GM12892 (cell line): ENCODE results near the gene MVB12B.

ENCODE experiments used
- DNase-seq: peaks from one replicate; pipeline ENCODE4 v3.0.0; 2011; ENCODE audit not compliant: insufficient read length
- FAIRE-seq: peaks from 2 replicates; lab custom pipeline; 2011; peaks lifted over from hg19 to GRCh38; lab: Jason Lieb, UNC
- POLR2A ChIP-seq: IDR thresholded peaks from 2 replicates; pipeline ENCODE4 v1.6.1; 2011; ENCODE audit warnings: low read depth, low read length, control low read depth
- POLR2AphosphoS5 ChIP-seq: IDR thresholded peaks from 2 replicates; pipeline ENCODE4 v1.6.1; 2011; ENCODE audit warnings: low read depth, low read length, control low read depth
- TAF1 ChIP-seq: IDR thresholded peaks from 2 replicates; pipeline ENCODE4 v1.6.1; 2011; ENCODE audit warnings: low read depth, mild to moderate bottlenecking, control low read depth, low read length, borderline replicate concordance

The MVB12B gene

DNA sequence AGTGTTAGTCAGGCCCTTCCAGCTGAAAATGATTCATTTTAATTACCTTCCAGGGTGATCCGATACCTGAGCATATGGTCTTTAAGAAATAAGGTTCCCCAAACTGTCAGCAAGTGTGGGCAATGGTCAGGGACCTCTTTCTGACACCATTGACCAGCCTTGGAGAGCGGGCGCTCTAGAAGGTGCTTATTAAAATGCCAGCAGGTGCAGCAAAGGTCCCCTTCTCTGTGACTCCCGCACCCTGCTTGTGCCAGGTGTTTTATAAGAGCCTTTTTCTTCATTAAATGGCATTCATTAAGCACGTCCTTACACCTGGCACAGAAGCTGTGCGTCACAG lies 85.3 kb downstream of the MVB12B start:
- TF ChIP-seq TAF1: no peak
- no peak for TF ChIP-seq POLR2AphosphoS5
- no peak for TF ChIP-seq POLR2A
- DNase-seq: no peak
- FAIRE-seq: no peak

GRCh38 chr9:126412905-126413304 lies 86.3 kb downstream of the MVB12B start:
- FAIRE-seq (no peak), DNase-seq (no peak)
- no peak for TF ChIP-seq POLR2A
- TF ChIP-seq POLR2AphosphoS5: no peak
- no peak for TF ChIP-seq TAF1

DNA sequence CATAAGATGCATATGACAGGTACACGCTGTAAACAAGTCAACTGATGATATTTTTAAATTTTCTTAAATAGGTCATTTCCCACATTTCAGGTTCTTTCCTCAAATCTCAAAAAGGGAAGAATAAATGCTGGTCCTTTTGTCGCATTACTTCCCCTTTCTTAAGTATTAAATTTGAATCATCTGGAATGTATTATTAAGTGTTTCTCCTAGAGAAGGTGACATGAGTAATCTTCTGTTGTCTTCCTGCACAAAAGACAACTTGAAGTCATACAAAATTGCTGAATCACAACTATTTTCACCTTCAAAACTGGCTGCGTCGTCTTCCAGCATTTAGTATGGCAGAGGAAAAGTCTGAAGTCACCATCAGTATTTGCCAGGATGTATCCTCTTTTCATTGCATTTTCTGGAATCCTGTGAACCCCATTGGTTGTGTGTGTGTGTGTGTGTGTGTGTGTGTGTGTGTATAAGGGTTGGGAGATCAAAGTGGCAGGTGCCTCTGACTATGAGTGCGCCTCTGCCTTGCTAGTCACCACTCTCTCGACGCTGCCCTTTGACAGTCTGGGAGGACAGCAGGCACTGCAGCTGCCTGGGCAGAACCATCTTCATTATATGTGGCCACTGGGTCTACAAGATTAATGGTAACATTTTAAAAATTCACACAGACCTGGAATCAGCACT lies 86.9 kb downstream of the MVB12B start:
- FAIRE-seq (no peak), DNase-seq (no peak)
- TF ChIP-seq POLR2AphosphoS5 (no peak), POLR2A (no peak), TAF1 (no peak)

- DNase-seq (no peak), FAIRE-seq (no peak)
- TF ChIP-seq POLR2AphosphoS5: no peak
Observed at GRCh38 chr9:126415741-126416370, 89.2 kb downstream of the MVB12B start.

GRCh38 chr9:126417043-126417442 lies 90.4 kb downstream of the MVB12B start:
- DNase-seq (no peak), FAIRE-seq (no peak)
- TF ChIP-seq POLR2A: no peak
- no peak for TF ChIP-seq TAF1
- TF ChIP-seq POLR2AphosphoS5: no peak

DNA sequence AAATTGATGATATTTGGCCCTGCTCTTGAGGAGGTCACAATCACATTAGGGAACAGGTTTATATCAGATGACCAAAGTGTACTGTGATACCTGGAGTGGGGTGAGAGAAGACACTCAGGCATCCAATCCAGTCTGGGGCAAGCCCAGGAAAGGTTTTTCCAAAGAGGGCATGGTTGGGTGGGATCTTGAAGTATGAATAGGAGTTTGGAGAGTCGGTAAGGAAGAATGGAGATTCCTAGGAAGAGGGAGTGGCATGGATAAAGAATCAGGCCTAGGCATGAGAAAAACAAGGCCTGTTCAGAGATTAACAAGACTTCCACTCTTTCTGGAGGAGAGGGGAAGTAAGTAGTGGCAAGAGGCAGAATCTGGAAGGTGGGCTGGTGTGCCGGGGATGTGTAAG lies 91.1 kb downstream of the MVB12B start:
- TF ChIP-seq TAF1 (no peak), POLR2AphosphoS5 (no peak), POLR2A (no peak)
- DNase-seq (no peak), FAIRE-seq (no peak)

GRCh38 chr9:126418608-126419007 lies 92.0 kb downstream of the MVB12B start:
- no peak for TF ChIP-seq POLR2A
- TF ChIP-seq TAF1: no peak
- no peak for TF ChIP-seq POLR2AphosphoS5
- no peak for DNase-seq
- no peak for FAIRE-seq

DNA sequence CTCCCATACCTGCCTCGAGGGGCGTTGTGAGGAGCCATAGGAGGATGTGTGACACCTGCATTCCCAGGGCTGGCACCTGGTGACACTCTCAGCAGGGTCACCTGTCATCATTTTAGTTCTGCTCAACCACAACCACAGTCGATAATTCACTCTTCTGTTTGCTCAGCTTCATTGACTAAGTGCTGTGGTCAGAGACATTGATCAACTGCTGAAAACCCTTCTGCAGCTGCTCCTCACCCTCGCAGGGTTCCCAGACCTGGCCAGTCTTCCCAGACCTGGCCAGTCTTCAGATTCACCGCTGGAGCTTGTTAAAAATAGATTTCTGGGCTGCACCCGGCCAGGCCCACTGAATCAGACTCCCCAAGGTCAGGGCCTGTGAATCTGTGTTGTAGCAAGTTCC lies 92.8 kb downstream of the MVB12B start:
- FAIRE-seq (no peak), DNase-seq (no peak)
- TF ChIP-seq TAF1 (no peak), POLR2AphosphoS5 (no peak), POLR2A (no peak)

DNA sequence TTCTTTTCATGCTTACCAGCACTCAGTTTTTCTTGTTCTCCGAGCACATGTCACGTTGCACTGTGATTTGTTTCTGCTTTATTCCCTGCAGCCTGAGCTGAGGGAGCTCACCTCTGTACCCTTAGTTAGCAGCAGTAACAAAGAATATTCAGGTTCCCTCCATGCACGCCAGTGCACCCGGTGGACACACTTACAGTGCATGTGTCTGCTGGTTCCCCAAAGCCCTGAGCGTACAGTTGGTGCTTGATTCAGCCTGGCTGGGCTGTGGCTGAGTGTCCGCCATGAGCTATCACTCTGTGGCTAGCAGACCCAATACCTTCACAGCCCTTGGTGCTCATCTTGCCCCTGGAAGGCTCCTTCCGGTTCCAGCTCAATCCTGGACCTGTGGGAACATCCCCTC lies 93.5 kb downstream of the MVB12B start:
- TF ChIP-seq POLR2A (no peak), POLR2AphosphoS5 (no peak), TAF1 (no peak)
- DNase-seq (no peak), FAIRE-seq (no peak)

GRCh38 chr9:126420643-126421564 lies 94.3 kb downstream of the MVB12B start:
- TF ChIP-seq POLR2AphosphoS5 (no peak), POLR2A (no peak), TAF1 (no peak)
- DNase-seq: no peak
- no peak for FAIRE-seq

GRCh38 chr9:126421567-126422428 lies 95.2 kb downstream of the MVB12B start:
- no peak for DNase-seq
- FAIRE-seq: no peak
- TF ChIP-seq POLR2AphosphoS5 (no peak), TAF1 (no peak), POLR2A (no peak)
